ENCODE measurements around the gene DYSF. TPM values are rescaled to one million over a fixed set of nuclear protein-coding genes. Genes with fewer than 3 reads are reported as not detected.

Gene DYSF
- total RNA-seq, 2 donors from 2014 or later: 23.0 to 36.6 TPM

DNA sequence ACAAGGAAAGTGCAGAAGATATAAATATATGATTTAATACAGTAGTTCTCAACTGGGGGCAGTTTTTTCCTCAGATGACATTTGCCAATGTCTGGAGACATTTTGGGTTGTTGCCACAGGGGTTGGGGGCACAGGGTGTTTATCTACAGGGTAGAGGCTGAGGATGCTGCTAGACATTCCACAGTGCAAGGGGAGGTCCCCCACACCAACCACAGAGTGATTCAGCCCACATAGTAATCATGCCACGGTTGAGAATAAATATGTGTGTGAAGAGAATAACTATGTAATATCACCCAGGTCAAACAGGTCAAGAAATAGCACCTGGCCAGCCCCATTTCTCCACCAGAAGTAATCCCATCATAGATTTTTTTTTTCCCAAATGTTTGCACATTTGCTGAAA is 17.9 kb downstream of the DYSF start:
- no peaks in the 10 kb centered on the region for H3K9me3 Mint-ChIP-seq
- no peak overlapping the region for H3K27ac Mint-ChIP-seq
- no peaks in the 10 kb centered on the region for H3K36me3 Mint-ChIP-seq
- no peak for DNase-seq (ENCODE audit: low spot score)
- peak in 1 of 2 donors; percentile 60 for ATAC-seq
- no peak overlapping the region for H3K4me3 Mint-ChIP-seq
- H3K4me1 Mint-ChIP-seq (ENCODE audit: low read depth in 2 of 2): peaks cover 7 to 10% of the 10 kb centered on the region in 2 donors
- H3K27me3 Mint-ChIP-seq: peaks cover 29 to 39% of the 10 kb centered on the region in 2 donors

- no peak overlapping the region for H3K4me3 Mint-ChIP-seq
- H3K27me3 Mint-ChIP-seq: peaks cover 26 to 37% of the 10 kb centered on the region in 2 donors
- no peaks in the 10 kb centered on the region for H3K36me3 Mint-ChIP-seq
- DNase-seq (ENCODE audit: low spot score) (no peak), ATAC-seq (no peak)
- H3K9me3 Mint-ChIP-seq: no peaks in the 10 kb centered on the region
- no peak overlapping the region for H3K27ac Mint-ChIP-seq
- peaks cover 6 to 10% of the 10 kb centered on the region in 2 donors for H3K4me1 Mint-ChIP-seq (ENCODE audit: low read depth in 2 of 2)
Observed at GRCh38 chr2:71472019-71472418, 18.7 kb downstream of the DYSF start.

DNA sequence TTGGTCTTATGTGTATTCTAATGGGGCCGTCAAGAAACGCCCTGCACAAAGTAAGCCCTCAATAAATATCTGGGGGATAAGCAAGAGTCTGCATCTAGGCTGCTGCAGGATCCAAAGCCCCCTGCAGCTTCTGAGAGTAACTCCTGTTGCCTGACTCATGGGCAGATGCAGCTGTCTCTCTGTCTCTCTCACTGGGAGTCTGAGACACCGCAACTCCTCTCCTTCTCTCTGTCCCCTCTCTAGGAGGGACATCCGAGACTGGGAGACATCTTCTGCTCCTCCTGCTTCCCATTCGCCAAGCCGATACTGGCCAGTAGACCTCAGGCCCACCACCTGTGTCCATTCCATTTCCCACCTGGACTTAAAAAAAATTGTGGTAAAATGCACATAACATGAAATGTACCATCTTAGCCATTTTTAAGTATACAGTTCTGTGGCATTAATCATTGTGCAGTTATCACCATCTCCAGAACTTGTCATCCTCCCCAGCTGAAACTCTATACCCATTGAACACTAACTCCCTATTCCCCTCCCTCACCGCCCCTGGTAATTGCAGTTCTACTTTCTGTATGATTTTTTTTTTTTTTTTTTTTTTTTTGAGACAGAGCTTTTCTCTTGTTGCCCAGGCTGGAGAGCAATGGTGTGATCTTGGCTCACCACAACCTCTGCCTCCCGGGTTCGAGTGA is 20.1 kb downstream of the DYSF start:
- Mint-ChIP-seq H3K4me3 (no peak overlapping the region), H3K4me1 (ENCODE audit: low read depth in 2 of 2) (peaks cover 7 to 9% of the 10 kb centered on the region in 2 donors)

GRCh38 chr2:71474116-71474743 is 20.9 kb downstream of the DYSF start:
- H3K4me1 Mint-ChIP-seq (ENCODE audit: low read depth in 2 of 2): peaks cover 7 to 9% of the 10 kb centered on the region in 2 donors
- H3K27ac Mint-ChIP-seq: no peak overlapping the region
- no peak overlapping the region for H3K4me3 Mint-ChIP-seq
- ATAC-seq (no peak), DNase-seq (ENCODE audit: low spot score) (no peak)
- no peaks in the 10 kb centered on the region for H3K36me3 Mint-ChIP-seq
- H3K9me3 Mint-ChIP-seq: no peaks in the 10 kb centered on the region
- H3K27me3 Mint-ChIP-seq: peaks cover 13 to 24% of the 10 kb centered on the region in 2 donors

More for the DNA sequence above, 20.1 kb downstream of the DYSF start:
- Mint-ChIP-seq H3K27ac (no peak overlapping the region), H3K36me3 (no peaks in the 10 kb centered on the region), H3K9me3 (no peaks in the 10 kb centered on the region), H3K27me3 (peaks cover 17 to 28% of the 10 kb centered on the region in 2 donors)
- DNase-seq (ENCODE audit: low spot score) (no peak), ATAC-seq (no peak)

- Mint-ChIP-seq H3K4me1 (ENCODE audit: low read depth in 2 of 2) (peaks cover 7 to 9% of the 10 kb centered on the region in 2 donors), H3K9me3 (no peaks in the 10 kb centered on the region), H3K27me3 (peaks cover 16 to 19% of the 10 kb centered on the region in 2 donors), H3K27ac (no peak overlapping the region), H3K4me3 (no peak overlapping the region), H3K36me3 (no peaks in the 10 kb centered on the region)
- DNase-seq (ENCODE audit: low spot score) (no peak), ATAC-seq (peak in 1 of 2 donors; percentile 21)
Observed at GRCh38 chr2:71474744-71475397, 21.5 kb downstream of the DYSF start.

GRCh38 chr2:71476495-71476894 is 23.1 kb downstream of the DYSF start:
- Mint-ChIP-seq H3K27ac (no peak overlapping the region), H3K4me1 (ENCODE audit: low read depth in 2 of 2) (peaks cover 7 to 9% of the 10 kb centered on the region in 2 donors)
- no peak for DNase-seq (ENCODE audit: low spot score)

GRCh38 chr2:71477231-71477691 is 23.9 kb downstream of the DYSF start:
- no peak for DNase-seq (ENCODE audit: low spot score)
- peaks cover 8 to 13% of the 10 kb centered on the region in 2 donors for H3K27me3 Mint-ChIP-seq
- H3K9me3 Mint-ChIP-seq: no peaks in the 10 kb centered on the region
- peak overlapping the region; percentile 26 for H3K4me3 Mint-ChIP-seq
- H3K27ac Mint-ChIP-seq: no peak overlapping the region
- H3K36me3 Mint-ChIP-seq: no peaks in the 10 kb centered on the region
- ATAC-seq: peak; percentile 52 to 64
- H3K4me1 Mint-ChIP-seq (ENCODE audit: low read depth in 2 of 2): peaks cover 7 to 9% of the 10 kb centered on the region in 2 donors

More at GRCh38 chr2:71476495-71476894, 23.1 kb downstream of the DYSF start:
- Mint-ChIP-seq H3K9me3 (no peaks in the 10 kb centered on the region), H3K4me3 (no peak overlapping the region), H3K27me3 (peaks cover 8 to 13% of the 10 kb centered on the region in 2 donors), H3K36me3 (no peaks in the 10 kb centered on the region)
- no peak for ATAC-seq

DNA sequence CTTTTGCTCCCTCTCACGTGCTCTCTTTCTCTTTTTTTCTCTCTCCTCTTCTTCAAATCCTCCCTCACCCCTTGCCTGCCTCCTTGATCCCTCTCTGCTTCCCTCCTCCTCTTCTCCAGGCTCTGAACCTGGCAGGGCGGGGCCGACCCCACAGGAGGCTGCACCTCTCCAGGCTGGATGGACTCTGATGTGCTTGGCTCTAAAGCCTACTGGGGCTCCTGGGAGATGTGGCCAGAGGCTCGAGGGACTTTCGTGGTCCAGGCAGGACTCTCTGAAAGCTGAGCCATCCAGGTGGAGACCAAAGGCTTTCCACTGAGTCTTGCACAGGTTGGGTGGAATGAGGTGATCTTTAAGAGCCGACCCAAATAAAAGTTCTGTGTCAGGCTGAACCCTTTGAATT is 25.4 kb downstream of the DYSF start:
- peaks cover 7 to 9% of the 10 kb centered on the region in 2 donors for H3K4me1 Mint-ChIP-seq (ENCODE audit: low read depth in 2 of 2)
- no peak overlapping the region for H3K4me3 Mint-ChIP-seq
- no peaks in the 10 kb centered on the region for H3K9me3 Mint-ChIP-seq
- no peaks in the 10 kb centered on the region for H3K36me3 Mint-ChIP-seq
- H3K27ac Mint-ChIP-seq: no peak overlapping the region
- H3K27me3 Mint-ChIP-seq: peaks cover 8% of the 10 kb centered on the region in 2 donors
- ATAC-seq (no peak), DNase-seq (ENCODE audit: low spot score) (no peak)

GRCh38 chr2:71479261-71479660 is 25.9 kb downstream of the DYSF start:
- no peak for DNase-seq (ENCODE audit: low spot score)
- Mint-ChIP-seq H3K9me3 (no peaks in the 10 kb centered on the region), H3K4me1 (ENCODE audit: low read depth in 2 of 2) (peaks cover 7 to 9% of the 10 kb centered on the region in 2 donors), H3K27ac (no peak overlapping the region), H3K4me3 (no peak overlapping the region), H3K36me3 (no peaks in the 10 kb centered on the region), H3K27me3 (peaks cover 8% of the 10 kb centered on the region in 2 donors)
- ATAC-seq: no peak

DNA sequence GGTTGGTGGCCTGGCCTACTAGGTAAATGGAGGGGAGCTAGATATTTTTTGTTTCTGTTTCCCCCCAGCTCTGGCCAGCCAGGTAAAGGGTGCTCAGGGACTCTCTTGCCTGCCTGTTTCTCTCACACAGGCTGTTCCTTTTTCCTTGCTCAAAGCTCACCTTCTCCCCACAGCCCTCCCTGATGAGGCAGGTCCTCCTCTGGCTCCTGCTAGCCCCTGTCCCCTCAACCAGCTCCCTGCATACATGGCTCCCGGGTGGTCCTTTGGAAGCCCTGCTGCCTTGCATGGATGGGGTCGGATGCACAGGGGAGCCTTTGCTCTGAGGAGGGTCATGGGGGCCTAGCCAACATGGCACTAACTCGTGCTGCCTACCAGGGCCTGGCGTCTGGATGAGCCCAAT is 27.8 kb downstream of the DYSF start:
- DNase-seq (ENCODE audit: low spot score): no peak
- Mint-ChIP-seq H3K27me3 (peaks cover 8% of the 10 kb centered on the region in 2 donors), H3K36me3 (no peaks in the 10 kb centered on the region), H3K9me3 (no peaks in the 10 kb centered on the region), H3K4me3 (no peak overlapping the region), H3K27ac (no peak overlapping the region), H3K4me1 (ENCODE audit: low read depth in 2 of 2) (peaks cover 7 to 9% of the 10 kb centered on the region in 2 donors)
- no peak for ATAC-seq

DNA sequence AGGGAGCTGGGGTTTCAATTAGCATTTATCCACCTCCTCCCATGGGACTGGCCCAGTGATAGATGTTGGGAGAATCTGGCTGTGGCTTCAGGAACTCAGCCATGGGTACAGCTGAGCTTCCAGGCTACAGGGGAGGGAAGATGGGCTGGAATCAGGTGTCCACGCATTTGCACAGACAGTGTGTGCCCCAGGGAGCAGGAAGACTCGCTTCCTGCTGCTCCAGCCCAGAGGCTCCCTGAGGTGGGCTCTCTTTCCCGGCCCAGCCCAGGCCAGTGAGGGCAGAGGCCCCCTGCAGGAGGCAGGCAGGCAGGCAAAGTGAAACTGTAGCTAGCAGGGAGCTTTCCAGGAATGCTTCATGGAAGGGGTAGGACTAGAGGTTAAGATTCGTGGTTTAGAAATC is 28.7 kb downstream of the DYSF start:
- Mint-ChIP-seq H3K4me1 (ENCODE audit: low read depth in 2 of 2) (peaks cover 5 to 6% of the 10 kb centered on the region in 2 donors), H3K27ac (no peak overlapping the region), H3K36me3 (no peaks in the 10 kb centered on the region), H3K27me3 (peaks cover 6 to 11% of the 10 kb centered on the region in 2 donors), H3K9me3 (no peaks in the 10 kb centered on the region), H3K4me3 (no peak overlapping the region)
- DNase-seq (ENCODE audit: low spot score) (no peak), ATAC-seq (no peak)

DNA sequence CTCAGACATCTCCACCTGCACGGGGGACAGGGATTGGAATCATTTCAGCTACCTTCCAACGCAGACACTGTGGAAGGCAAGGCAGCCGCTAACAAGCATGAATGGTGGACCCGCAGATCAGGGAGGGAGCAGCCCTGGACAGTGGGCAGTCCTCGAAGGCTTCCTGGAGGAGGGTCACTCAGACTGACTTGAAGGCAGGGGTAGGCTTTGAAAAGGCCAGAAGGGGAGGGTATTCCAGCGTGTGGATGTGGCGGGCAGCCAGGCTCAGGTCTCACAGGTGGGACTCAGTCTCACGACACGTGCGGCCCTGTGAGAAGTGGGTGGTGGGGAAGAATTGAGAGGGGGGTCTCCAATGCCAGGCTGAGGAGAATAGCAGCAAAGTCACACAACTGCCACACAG is 29.9 kb downstream of the DYSF start:
- Mint-ChIP-seq H3K4me1 (ENCODE audit: low read depth in 2 of 2) (no peaks in the 10 kb centered on the region), H3K27ac (no peak overlapping the region), H3K9me3 (no peaks in the 10 kb centered on the region), H3K36me3 (no peaks in the 10 kb centered on the region), H3K27me3 (peaks cover 0 to 11% of the 10 kb centered on the region in 2 donors), H3K4me3 (no peak overlapping the region)
- DNase-seq (ENCODE audit: low spot score): no peak
- no peak for ATAC-seq

DNA sequence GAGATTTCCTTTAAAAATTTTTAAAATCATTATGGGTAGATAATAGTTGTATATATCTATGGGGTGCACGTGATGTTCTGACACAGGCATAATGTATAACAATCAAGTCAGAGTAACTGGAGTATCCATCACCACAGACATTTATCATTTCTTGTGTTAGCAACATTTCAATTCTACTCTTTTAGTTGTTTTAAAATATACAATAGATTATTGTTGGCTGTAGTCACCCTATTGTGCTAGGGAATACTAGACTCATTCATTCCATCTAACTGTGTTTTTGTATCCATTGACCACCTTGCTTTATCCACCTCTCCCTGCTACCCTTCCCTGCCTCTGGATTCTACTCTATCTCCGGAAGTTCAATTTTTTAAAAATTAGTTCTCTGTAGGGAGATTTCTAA is 31.0 kb downstream of the DYSF start:
- no peak for ATAC-seq
- H3K36me3 Mint-ChIP-seq: no peaks in the 10 kb centered on the region
- peaks cover 0 to 16% of the 10 kb centered on the region in 2 donors for H3K27me3 Mint-ChIP-seq
- no peaks in the 10 kb centered on the region for H3K4me1 Mint-ChIP-seq (ENCODE audit: low read depth in 2 of 2)
- H3K9me3 Mint-ChIP-seq: no peaks in the 10 kb centered on the region
- DNase-seq (ENCODE audit: low spot score): no peak
- H3K27ac Mint-ChIP-seq: no peak overlapping the region
- no peak overlapping the region for H3K4me3 Mint-ChIP-seq

Data from natural killer cell treated with Interleukin-12 subunit alpha and Interleukin-12 subunit beta and Interleukin-15 and Interleukin-18, amount 100 ng/mL, for 72 hours (primary cell).